ENCODE data around the gene IHH. TPM values are rescaled to one million over a fixed set of nuclear protein-coding genes. Genes with fewer than 3 reads are reported as not detected.

The IHH gene
- polyA plus RNA-seq, 1 experiment: 0.05 TPM

DNA sequence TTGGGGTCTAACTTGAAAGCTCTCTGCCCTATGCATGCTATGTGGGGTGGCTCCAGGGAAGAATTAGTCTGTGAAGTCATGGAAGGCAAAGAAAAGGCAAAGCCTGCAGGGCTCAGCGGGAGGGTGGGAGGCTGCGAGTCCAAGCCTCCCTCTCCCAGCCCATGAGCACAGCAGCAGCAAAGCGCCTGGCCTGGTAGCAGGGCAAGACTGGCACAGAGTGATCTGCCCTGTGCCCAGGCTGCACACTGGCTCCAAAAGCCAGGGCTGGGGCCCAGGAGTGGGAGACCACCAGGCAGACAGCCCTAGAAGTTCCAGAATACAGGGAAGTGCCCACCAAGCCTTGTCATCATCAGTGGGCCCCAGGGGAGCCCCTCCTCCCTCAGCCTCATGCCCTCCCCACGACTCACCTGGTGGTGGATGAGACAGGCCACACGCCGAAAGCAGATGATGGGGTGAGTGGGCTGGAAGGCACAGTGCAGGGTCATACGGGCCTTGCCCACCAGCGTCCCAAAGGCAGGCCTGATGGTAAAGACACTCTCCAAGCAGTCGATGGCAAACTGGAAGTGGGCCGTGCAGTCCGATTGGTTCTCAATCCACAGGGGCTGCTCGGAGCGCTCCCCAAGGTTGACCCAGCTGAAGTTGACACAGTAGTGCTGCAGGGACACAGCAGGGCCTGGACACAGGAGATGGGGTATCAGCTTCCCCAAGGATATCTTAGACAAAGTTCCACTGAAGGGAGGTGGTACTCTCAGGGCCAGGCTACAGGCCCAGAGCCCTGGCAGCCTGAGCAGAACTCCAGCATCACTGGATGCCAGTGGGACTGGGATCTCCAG is 31.5 kb downstream of the IHH start:
- ChIA-PET POLR2A (no interaction called here), CTCF (interaction anchor here (0.6 to 9.3 kb wide), 45 partner anchors 9 to 288 kb away, joined by 3 to 198 read pairs (median 5); partner anchors contain the start of genes CFAP65, FEV, NHEJ1 and ZFAND2B)
- peaks cover 22% of the 10 kb centered on the region for H3K27me3 ChIP-seq (ENCODE audit: control insufficient read depth, insufficient read depth, low read length)

DNA sequence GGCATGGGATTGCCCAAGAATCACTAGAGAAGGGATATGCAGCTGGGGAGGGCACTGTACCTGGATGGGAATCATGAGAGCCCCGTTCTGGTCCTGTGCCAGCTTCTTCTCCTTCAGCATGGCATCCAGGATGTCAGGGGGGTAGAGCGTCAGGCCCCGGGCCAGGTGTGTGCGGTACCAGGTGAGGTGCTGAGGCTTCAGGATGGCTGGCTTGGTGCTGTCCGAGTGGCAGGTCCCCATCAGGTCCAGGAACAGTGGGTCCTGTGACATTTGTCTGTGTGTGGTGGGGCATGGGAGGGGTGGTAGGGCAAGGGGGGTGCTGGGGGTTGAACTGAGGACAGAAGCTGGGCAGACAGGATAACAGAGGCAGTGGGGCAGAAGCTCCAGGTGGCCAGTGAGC is 32.6 kb downstream of the IHH start:
- no peak for DNase-seq (ENCODE audit: low read depth)
- H3K27me3 ChIP-seq (ENCODE audit: control insufficient read depth, insufficient read depth, low read length): peaks cover 30% of the 10 kb centered on the region
- TF ChIP-seq, protein P1, sequence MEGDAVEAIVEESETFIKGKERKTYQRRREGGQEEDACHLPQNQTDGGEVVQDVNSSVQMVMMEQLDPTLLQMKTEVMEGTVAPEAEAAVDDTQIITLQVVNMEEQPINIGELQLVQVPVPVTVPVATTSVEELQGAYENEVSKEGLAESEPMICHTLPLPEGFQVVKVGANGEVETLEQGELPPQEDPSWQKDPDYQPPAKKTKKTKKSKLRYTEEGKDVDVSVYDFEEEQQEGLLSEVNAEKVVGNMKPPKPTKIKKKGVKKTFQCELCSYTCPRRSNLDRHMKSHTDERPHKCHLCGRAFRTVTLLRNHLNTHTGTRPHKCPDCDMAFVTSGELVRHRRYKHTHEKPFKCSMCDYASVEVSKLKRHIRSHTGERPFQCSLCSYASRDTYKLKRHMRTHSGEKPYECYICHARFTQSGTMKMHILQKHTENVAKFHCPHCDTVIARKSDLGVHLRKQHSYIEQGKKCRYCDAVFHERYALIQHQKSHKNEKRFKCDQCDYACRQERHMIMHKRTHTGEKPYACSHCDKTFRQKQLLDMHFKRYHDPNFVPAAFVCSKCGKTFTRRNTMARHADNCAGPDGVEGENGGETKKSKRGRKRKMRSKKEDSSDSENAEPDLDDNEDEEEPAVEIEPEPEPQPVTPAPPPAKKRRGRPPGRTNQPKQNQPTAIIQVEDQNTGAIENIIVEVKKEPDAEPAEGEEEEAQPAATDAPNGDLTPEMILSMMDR (IDR thresholded peaks at IDR 0.05; ENCODE audit: insufficient read depth, low read depth, low read length): no peak
- CTCF ChIA-PET: interaction anchor here (1.2 to 9.3 kb wide), 9 partner anchors 8 to 126 kb away, joined by 3 to 198 read pairs (median 15); partner anchors contain the start of gene NHEJ1
- POLR2A ChIA-PET: no interaction called here
- H3K36me3 ChIP-seq (ENCODE audit: control insufficient read depth, insufficient read depth, low read length): no peaks in the 10 kb centered on the region
- no peak overlapping the region for H3K4me3 ChIP-seq (ENCODE audit: low read depth, low read length)

More for the DNA sequence above, 31.5 kb downstream of the IHH start:
- no peak overlapping the region for H3K4me3 ChIP-seq (ENCODE audit: low read depth, low read length)
- TF ChIP-seq, protein P1 (IDR thresholded peaks at IDR 0.05; ENCODE audit: insufficient read depth, low read depth, low read length): no peak
- H3K36me3 ChIP-seq (ENCODE audit: control insufficient read depth, insufficient read depth, low read length): no peaks in the 10 kb centered on the region
- no peak for DNase-seq (ENCODE audit: low read depth)

DNA sequence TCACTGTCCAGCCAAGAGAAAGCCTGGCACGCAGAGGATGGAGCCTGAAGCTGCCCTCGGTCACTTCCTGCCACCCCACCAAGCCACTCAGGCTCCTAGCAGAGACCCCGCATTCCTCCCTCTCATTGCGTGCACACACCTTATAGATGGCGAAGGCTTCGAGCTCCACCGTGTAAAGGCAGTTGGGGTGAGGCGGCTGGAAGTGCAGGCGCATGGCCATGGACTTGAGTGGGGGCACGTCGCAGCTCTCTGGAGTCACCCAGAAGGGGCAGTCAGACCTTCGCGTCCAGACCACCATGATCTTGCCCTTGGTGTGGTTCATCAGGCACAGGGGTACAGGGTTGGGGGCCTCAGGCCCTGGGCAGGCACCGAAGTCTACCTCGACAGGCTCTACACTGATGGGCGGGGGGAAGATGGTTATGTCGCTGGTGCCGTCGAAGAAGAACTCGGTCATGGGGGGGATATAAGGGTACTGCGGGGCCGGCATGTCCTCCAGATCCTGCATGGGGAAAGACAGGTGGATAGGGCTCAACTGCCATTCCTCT is 33.1 kb downstream of the IHH start:
- ChIA-PET CTCF (interaction anchor here (0.6 to 9.3 kb wide), 10 partner anchors 11 to 129 kb away, joined by 3 to 198 read pairs (median 10); partner anchors contain the start of gene NHEJ1), POLR2A (no interaction called here)
- TF ChIP-seq, protein P1 (IDR thresholded peaks at IDR 0.05; ENCODE audit: insufficient read depth, low read depth, low read length): no peak
- DNase-seq (ENCODE audit: low read depth): no peak
- no peaks in the 10 kb centered on the region for H3K36me3 ChIP-seq (ENCODE audit: control insufficient read depth, insufficient read depth, low read length)
- H3K27me3 ChIP-seq (ENCODE audit: control insufficient read depth, insufficient read depth, low read length): peaks cover 31% of the 10 kb centered on the region
- no peak overlapping the region for H3K4me3 ChIP-seq (ENCODE audit: low read depth, low read length)

DNA sequence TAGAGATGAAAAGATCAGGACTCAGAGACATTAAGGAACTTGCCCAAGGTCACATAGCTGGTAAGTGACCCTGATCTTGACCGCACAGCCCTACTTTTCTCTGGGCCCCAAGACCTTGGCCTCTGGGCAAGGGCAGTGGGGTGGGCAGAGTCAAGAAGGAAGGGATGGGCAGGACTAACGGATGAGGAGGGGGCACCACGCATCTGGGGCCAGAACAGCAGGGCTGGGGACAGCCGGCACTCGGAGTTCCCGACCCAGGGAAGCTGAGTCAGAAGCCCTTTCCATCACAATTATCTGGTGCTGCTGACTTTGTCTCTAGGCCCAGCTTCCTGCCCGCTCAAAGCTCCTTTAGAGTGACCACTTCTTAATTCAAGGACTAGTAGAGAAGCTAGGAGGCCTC is 33.8 kb downstream of the IHH start:
- CTCF ChIA-PET: interaction anchor here (0.6 to 9.3 kb wide), 8 partner anchors 14 to 128 kb away, joined by 3 to 198 read pairs (median 7); partner anchors contain the start of gene NHEJ1
- H3K27me3 ChIP-seq (ENCODE audit: control insufficient read depth, insufficient read depth, low read length): peaks cover 26% of the 10 kb centered on the region
- DNase-seq (ENCODE audit: low read depth): no peak

More for the DNA sequence above, 33.8 kb downstream of the IHH start:
- H3K4me3 ChIP-seq (ENCODE audit: low read depth, low read length): no peak overlapping the region
- TF ChIP-seq, protein P1 (IDR thresholded peaks at IDR 0.05; ENCODE audit: insufficient read depth, low read depth, low read length): no peak
- H3K36me3 ChIP-seq (ENCODE audit: control insufficient read depth, insufficient read depth, low read length): no peaks in the 10 kb centered on the region
- POLR2A ChIA-PET: no interaction called here
